VCaP (cell line): ENCODE data around the gene INSC.

Source experiments
- H3K27ac ChIP-seq: fragments of 450-650 bp; 2 replicates; pipeline ENCODE4 v1.5.1; 2017
- TF ChIP-seq, protein P1 (sequence below): fragments of 450-650 bp; conservative IDR thresholded peaks from 2 replicates; pipeline ENCODE4 v1.5.1; 2017; ENCODE audit warnings: mild to moderate bottlenecking, moderate library complexity

Gene INSC

DNA sequence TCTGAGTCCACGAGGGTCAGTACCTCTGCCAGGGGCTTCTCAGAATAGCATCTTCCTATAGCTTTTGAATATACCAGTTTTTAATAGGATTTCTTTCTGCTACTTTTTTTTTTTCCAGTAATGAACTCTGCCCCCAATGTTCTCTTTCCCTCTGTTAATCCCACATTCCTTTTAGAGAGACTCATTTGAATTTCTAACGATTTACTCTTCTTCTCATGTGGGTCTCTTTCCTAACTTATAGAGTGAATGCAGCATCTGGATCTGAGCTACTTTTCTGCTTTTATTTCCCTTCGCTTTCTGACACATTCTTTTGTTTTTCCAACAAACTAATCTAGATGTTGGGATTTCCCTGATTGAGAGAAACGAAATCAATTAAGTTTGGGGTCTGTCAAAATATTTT, 71.4 kb downstream of the INSC start:
- TF ChIP-seq, protein P1, sequence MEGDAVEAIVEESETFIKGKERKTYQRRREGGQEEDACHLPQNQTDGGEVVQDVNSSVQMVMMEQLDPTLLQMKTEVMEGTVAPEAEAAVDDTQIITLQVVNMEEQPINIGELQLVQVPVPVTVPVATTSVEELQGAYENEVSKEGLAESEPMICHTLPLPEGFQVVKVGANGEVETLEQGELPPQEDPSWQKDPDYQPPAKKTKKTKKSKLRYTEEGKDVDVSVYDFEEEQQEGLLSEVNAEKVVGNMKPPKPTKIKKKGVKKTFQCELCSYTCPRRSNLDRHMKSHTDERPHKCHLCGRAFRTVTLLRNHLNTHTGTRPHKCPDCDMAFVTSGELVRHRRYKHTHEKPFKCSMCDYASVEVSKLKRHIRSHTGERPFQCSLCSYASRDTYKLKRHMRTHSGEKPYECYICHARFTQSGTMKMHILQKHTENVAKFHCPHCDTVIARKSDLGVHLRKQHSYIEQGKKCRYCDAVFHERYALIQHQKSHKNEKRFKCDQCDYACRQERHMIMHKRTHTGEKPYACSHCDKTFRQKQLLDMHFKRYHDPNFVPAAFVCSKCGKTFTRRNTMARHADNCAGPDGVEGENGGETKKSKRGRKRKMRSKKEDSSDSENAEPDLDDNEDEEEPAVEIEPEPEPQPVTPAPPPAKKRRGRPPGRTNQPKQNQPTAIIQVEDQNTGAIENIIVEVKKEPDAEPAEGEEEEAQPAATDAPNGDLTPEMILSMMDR, result no peak
- no peak overlapping the region for H3K27ac ChIP-seq

DNA sequence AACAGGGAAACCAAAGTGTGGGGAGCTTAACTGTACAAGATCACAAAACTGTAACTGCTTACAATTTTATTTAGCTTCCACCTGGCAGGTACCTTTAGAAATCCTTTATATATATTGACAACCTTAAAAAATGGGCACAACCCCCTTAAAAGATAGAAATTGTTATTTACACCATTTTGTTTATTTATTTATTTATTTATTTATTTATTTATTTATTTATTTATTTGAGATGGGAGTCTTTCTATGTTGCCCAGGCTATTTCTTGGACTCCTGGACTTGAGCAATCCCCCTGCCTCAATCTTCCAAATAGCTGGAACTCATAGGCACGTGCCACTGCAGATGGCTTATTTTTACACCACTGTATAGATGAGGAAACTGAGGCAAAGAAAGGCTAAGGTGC, 74.5 kb downstream of the INSC start:
- TF ChIP-seq, protein P1, result no peak
- H3K27ac ChIP-seq, result no peak overlapping the region

DNA sequence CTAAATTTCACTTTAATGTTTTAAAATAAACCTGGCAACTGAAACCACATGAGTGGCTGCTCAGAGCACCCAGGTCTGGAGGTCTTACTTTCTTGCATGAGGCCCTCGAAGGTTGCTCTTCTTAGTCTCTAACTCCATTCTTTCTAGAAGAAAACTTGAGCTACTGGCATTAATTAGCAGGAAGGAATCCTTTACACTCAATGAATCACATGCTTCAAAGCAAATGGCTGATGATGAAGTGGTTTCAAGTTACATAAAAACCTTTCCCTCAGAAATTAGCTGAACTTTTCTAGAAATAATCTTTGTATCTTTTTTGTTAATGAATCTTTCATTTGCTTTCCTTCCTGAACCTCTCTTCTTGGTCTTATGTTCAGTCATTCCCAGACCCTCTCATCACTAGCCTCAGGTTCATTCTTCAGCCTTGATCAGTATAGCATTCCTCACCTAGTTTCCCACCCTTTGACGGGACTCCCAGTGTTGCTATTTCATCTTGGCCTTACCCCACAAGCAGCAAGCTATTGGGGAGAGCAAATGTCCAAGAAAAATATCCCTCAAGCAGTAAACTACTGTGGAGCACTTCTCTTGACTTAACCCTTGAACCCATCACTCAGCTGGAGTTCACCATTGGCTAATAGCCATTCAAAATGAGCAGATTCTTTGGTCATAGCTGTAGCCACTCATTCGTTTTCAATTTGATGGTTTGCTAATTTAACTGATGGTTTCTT, 75.1 kb downstream of the INSC start:
- TF ChIP-seq, protein P1, result no peak
- no peak overlapping the region for H3K27ac ChIP-seq

DNA sequence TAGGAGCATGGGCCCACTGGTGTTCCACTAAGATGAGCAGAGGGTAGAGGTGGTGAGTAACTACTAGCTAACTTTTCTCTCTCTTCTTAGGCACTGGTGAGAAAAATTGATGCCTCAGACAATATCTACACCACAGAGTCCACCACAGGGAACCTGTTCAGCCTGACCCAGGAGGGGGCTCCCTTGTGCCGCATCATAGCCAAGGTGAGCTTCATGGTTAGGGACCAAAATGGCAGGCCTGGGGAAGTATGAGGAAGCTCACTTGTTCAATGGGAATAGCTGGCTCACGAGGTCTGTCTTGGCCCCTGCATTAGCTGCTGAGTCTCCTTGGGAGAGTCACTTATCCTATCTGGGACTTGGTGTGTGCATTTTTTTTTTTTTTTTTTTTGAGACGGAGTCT, 75.9 kb downstream of the INSC start:
- TF ChIP-seq, protein P1, result no peak
- H3K27ac ChIP-seq, result no peak overlapping the region

DNA sequence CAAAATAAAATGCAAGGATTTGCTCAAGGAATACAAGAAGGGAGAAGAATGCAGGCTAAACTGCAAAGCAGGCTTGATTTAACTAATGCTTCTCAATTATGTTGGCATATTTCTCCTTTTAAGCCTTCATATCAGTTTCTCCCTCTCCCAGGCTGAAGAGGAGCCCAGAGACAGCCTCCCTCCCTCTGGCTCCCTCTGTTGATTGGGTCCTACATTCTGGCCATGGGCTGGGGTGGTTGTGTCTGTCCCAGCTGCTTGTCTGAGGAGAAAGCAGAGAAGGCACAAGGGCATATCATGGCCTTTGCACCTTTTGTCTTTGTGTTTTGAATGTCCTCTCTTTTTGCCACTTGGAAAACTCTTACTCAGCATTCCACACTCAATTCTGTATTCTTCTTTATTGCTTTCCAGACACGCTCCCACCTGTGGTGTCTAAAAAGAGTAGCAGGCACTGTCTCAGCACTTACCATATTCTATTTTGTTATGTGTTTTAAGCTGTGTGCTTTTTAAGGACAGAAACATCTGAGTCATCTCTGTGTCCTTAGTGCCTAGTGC, 77.4 kb downstream of the INSC start:
- TF ChIP-seq, protein P1, result no peak
- H3K27ac ChIP-seq, result no peak overlapping the region

DNA sequence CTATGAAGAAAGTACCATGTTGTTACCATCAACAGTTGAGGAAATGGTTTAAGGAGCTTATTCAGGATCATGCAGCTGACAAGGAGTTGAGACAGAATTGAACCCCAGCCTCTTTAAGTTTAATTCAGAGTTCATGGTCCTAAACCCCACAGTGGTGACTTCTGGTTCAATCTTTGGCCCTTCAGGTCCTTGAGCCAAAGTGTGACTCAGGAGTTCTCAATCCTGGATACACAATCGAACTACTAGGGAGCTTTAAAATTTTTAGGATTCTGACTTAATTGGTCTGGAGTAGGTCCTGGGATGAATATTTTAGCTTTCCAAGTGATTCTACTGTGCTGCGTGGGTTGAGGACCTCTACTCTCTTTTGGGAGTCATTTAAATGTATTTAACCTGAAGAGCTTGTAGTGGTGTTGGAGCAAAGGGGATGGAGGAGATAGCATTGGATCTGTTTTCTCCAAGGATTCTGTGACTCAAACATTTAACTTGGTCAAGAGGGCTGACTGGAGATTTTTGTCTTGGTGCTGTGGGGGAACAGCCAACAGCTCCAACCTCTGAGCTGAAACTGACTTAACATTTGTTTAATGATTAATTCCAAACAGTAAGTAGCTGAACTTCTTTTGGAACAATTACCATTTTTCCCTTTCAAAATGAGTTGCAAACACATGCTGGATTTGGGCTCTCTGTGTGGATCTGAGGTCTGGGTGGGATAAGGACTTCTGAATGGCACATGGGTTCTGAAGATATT, 80.1 kb downstream of the INSC start:
- TF ChIP-seq, protein P1, result no peak
- H3K27ac ChIP-seq, result peak overlapping the region; percentile 69

DNA sequence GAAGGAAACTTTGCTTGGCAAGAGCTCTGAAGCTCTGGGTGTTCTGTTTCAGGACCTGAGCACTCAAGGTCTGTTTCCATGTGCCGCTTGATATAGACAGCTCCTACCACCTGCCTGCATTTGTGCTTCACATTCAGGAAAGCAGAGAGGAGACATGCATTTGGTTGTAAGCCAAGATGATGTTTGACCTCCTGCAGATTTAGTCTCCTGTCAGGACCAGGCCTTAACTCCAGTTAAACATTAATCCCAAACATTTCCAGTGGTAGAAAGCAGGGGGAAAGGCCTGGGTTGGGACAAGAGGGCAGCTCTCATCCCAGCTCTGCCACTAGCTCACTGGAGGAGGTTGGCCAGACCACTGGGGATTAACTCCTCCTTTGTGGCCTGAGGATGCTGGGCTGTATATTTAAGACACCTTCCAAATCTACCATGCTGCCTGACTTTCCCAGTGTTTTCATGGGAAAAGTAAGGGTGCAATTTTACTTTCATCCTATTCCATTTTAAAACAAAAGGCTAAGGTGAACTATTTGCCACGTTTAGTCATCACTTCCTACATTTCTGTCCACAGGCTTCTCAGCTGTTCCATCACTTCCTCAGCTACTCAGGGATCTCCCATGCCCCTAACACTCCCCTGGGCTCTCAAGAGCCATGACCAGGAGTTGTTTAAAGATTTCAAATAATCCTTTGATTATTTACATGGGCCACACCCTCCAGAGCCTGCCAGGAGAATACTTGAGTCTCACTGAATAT, 80.9 kb downstream of the INSC start:
- TF ChIP-seq, protein P1, result no peak
- H3K27ac ChIP-seq, result peak overlapping the region; percentile 69
